NCI-H128 (cell line): ENCODE results near the gene TAX1BP3.
"Not testable (repeated sequence)": the region's sequence is repeated elsewhere in the genome, so short reads cannot be mapped to it uniquely, and the experiment has no call there.

ENCODE experiments used
- DNase-seq: peaks from one replicate; lab custom pipeline; 2025; ENCODE audit not compliant: unreplicated experiment; lab: John Stamatoyannopoulos, UW

TAX1BP3 gene

GRCh38 chr17:3668279-3669084 lies at the start of gene TAX1BP3, which contains the start of gene EMC6:
Gene TAX1BP3 (minus strand): TSS chr17:3668578. CDS start chr17:3668526, 52 bp downstream.
Gene EMC6 (plus strand): TSS chr17:3668812. CDS start chr17:3669147, 335 bp downstream.
- peak; percentile 86 for DNase-seq

GRCh38 chr17:3715296-3715695 lies 46.9 kb upstream of the TAX1BP3 start:
- no peak for DNase-seq

- DNase-seq: no peak
Observed at GRCh38 chr17:3712811-3713463, 44.6 kb upstream of the TAX1BP3 start.

- DNase-seq: no peak
Observed at GRCh38 chr17:3710951-3711383, 42.6 kb upstream of the TAX1BP3 start.

GRCh38 chr17:3708366-3708765 lies 40.0 kb upstream of the TAX1BP3 start:
- DNase-seq: no peak

GRCh38 chr17:3705718-3705984 lies 37.3 kb upstream of the TAX1BP3 start:
- DNase-seq: not testable (repeated sequence)

- DNase-seq: no peak
Observed at GRCh38 chr17:3704931-3705717, 36.7 kb upstream of the TAX1BP3 start.

GRCh38 chr17:3702041-3702539 lies 33.7 kb upstream of the TAX1BP3 start:
- not testable (repeated sequence) for DNase-seq

- DNase-seq: no peak
Observed at GRCh38 chr17:3699951-3700350, 31.6 kb upstream of the TAX1BP3 start.

GRCh38 chr17:3698139-3698538 lies 29.8 kb upstream of the TAX1BP3 start:
- DNase-seq: no peak

GRCh38 chr17:3697103-3697476 lies 28.7 kb upstream of the TAX1BP3 start:
- DNase-seq: no peak

GRCh38 chr17:3695723-3696411 lies 27.5 kb upstream of the TAX1BP3 start, which contains the start of gene P2RX5:
Gene P2RX5 (minus strand): TSS chr17:3696155. CDS start chr17:3696005, 150 bp downstream.
- no peak for DNase-seq

- no peak for DNase-seq
Observed at GRCh38 chr17:3695129-3695722, 26.8 kb upstream of the TAX1BP3 start.

- no peak for DNase-seq
Observed at GRCh38 chr17:3693829-3694231, 25.5 kb upstream of the TAX1BP3 start.

- no peak for DNase-seq
Observed at GRCh38 chr17:3693141-3693540, 24.8 kb upstream of the TAX1BP3 start.

GRCh38 chr17:3692346-3692745 lies 24.0 kb upstream of the TAX1BP3 start:
- DNase-seq: no peak

- no peak for DNase-seq
Observed at GRCh38 chr17:3691617-3692067, 23.3 kb upstream of the TAX1BP3 start.

- no peak for DNase-seq
Observed at GRCh38 chr17:3690094-3690715, 21.8 kb upstream of the TAX1BP3 start.

GRCh38 chr17:3689262-3690093 lies 21.1 kb upstream of the TAX1BP3 start:
- no peak for DNase-seq
